ENCODE results near the gene YWHAH.

- TF ChIP-seq EZH2phosphoT487 (IDR thresholded peaks at IDR 0.05; ENCODE audit: low read depth) = no peak
- TF ChIP-seq, protein P1, sequence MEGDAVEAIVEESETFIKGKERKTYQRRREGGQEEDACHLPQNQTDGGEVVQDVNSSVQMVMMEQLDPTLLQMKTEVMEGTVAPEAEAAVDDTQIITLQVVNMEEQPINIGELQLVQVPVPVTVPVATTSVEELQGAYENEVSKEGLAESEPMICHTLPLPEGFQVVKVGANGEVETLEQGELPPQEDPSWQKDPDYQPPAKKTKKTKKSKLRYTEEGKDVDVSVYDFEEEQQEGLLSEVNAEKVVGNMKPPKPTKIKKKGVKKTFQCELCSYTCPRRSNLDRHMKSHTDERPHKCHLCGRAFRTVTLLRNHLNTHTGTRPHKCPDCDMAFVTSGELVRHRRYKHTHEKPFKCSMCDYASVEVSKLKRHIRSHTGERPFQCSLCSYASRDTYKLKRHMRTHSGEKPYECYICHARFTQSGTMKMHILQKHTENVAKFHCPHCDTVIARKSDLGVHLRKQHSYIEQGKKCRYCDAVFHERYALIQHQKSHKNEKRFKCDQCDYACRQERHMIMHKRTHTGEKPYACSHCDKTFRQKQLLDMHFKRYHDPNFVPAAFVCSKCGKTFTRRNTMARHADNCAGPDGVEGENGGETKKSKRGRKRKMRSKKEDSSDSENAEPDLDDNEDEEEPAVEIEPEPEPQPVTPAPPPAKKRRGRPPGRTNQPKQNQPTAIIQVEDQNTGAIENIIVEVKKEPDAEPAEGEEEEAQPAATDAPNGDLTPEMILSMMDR (IDR thresholded peaks at IDR 0.05; ENCODE audit: low read depth, low read length) = no peak
Observed at GRCh38 chr22:31909977-31910376, 34.4 kb upstream of the YWHAH start.
